ES-I3 (cell line): Measurements from ENCODE around the gene PFKL.

Experiments
- H3K36me3 ChIP-seq: 2 replicates; pipeline ENCODE4 v1.6.1; 2013; ENCODE audit warnings: mild to moderate bottlenecking, low read length, control low read depth, moderate library complexity; ENCODE audit not compliant: insufficient read depth
- H3K4me1 ChIP-seq: 2 replicates; pipeline ENCODE4 v1.6.1; 2013; ENCODE audit warnings: mild to moderate bottlenecking, control low read depth, low read length; ENCODE audit not compliant: insufficient read depth
- H3K9ac ChIP-seq: 2 replicates; pipeline ENCODE4 v1.6.1; 2013; ENCODE audit warnings: low read depth, mild to moderate bottlenecking, low read length, moderate library complexity
- H3K9me3 ChIP-seq: 2 replicates; pipeline ENCODE4 v1.6.1; 2013; ENCODE audit warnings: mild to moderate bottlenecking, low read length, moderate library complexity; ENCODE audit not compliant: control insufficient read depth, insufficient read depth

Gene PFKL

GRCh38 chr21:44306936-44307704 is 7.3 kb downstream of the PFKL start:
- Histone ChIP-seq H3K36me3 (0 out of 2 replicates have a peak, but pooled peaks cover 6% of the 10 kb centered on the region), H3K9ac (no peak overlapping the region), H3K4me1 (no peaks in the 10 kb centered on the region; the same call in 1 of the 2 replicates), H3K9me3 (no peaks in the 10 kb centered on the region)

- Histone ChIP-seq H3K36me3 (0 out of 2 replicates have a peak, but pooled peaks cover 6% of the 10 kb centered on the region), H3K4me1 (no peaks in the 10 kb centered on the region), H3K9ac (no peak overlapping the region)
Measured at GRCh38 chr21:44310628-44311507, 11.0 kb downstream of the PFKL start.

GRCh38 chr21:44312089-44312488 is 12.2 kb downstream of the PFKL start:
- Histone ChIP-seq H3K4me1 (no peaks in the 10 kb centered on the region), H3K9ac (no peak overlapping the region), H3K36me3 (0 out of 2 replicates have a peak, but pooled peaks cover 6% of the 10 kb centered on the region), H3K9me3 (no peaks in the 10 kb centered on the region)

More at GRCh38 chr21:44310628-44311507, 11.0 kb downstream of the PFKL start:
- H3K9me3 ChIP-seq = no peaks in the 10 kb centered on the region

- H3K9ac ChIP-seq = no peak overlapping the region
- 0 out of 2 replicates have a peak, but pooled peaks cover 6% of the 10 kb centered on the region for H3K36me3 ChIP-seq
- H3K9me3 ChIP-seq = no peaks in the 10 kb centered on the region
- no peaks in the 10 kb centered on the region for H3K4me1 ChIP-seq
Measured at GRCh38 chr21:44312716-44313115, 12.9 kb downstream of the PFKL start.

GRCh38 chr21:44313451-44313850 is 13.6 kb downstream of the PFKL start:
- Histone ChIP-seq H3K4me1 (no peaks in the 10 kb centered on the region), H3K36me3 (0 out of 2 replicates have a peak, but pooled peaks cover 6% of the 10 kb centered on the region), H3K9me3 (no peaks in the 10 kb centered on the region), H3K9ac (no peak overlapping the region)

GRCh38 chr21:44314128-44314527 is 14.3 kb downstream of the PFKL start:
- Histone ChIP-seq H3K36me3 (0 out of 2 replicates have a peak, but pooled peaks cover 6% of the 10 kb centered on the region), H3K9ac (no peak overlapping the region)

GRCh38 chr21:44314561-44314960 is 14.7 kb downstream of the PFKL start:
- H3K4me1 ChIP-seq = no peaks in the 10 kb centered on the region
- no peak overlapping the region for H3K9ac ChIP-seq
- H3K36me3 ChIP-seq = 0 out of 2 replicates have a peak, but pooled peaks cover 6% of the 10 kb centered on the region
- no peaks in the 10 kb centered on the region for H3K9me3 ChIP-seq

More at GRCh38 chr21:44314128-44314527, 14.3 kb downstream of the PFKL start:
- H3K4me1 ChIP-seq = no peaks in the 10 kb centered on the region
- H3K9me3 ChIP-seq = no peaks in the 10 kb centered on the region

GRCh38 chr21:44315691-44316203 is 15.9 kb downstream of the PFKL start:
- Histone ChIP-seq H3K36me3 (0 out of 2 replicates have a peak, but pooled peaks cover 6% of the 10 kb centered on the region), H3K9ac (no peak overlapping the region), H3K9me3 (no peaks in the 10 kb centered on the region)

GRCh38 chr21:44316277-44316900 is 16.5 kb downstream of the PFKL start:
- no peaks in the 10 kb centered on the region for H3K9me3 ChIP-seq
- H3K4me1 ChIP-seq = no peaks in the 10 kb centered on the region
- H3K9ac ChIP-seq = no peak overlapping the region
- 0 out of 2 replicates have a peak, but pooled peaks cover 6% of the 10 kb centered on the region for H3K36me3 ChIP-seq

More at GRCh38 chr21:44315691-44316203, 15.9 kb downstream of the PFKL start:
- no peaks in the 10 kb centered on the region for H3K4me1 ChIP-seq

- Histone ChIP-seq H3K4me1 (no peaks in the 10 kb centered on the region), H3K36me3 (no peaks in the 10 kb centered on the region)
Measured at GRCh38 chr21:44317241-44317782, 17.5 kb downstream of the PFKL start.

GRCh38 chr21:44317871-44318270 is 18.0 kb downstream of the PFKL start:
- Histone ChIP-seq H3K36me3 (no peaks in the 10 kb centered on the region), H3K4me1 (no peaks in the 10 kb centered on the region), H3K9ac (no peak overlapping the region), H3K9me3 (no peaks in the 10 kb centered on the region)

More at GRCh38 chr21:44317241-44317782, 17.5 kb downstream of the PFKL start:
- H3K9ac ChIP-seq = no peak overlapping the region
- no peaks in the 10 kb centered on the region for H3K9me3 ChIP-seq

GRCh38 chr21:44318489-44319285 is 18.8 kb downstream of the PFKL start:
- H3K9me3 ChIP-seq = no peaks in the 10 kb centered on the region
- H3K9ac ChIP-seq = no peak overlapping the region
- H3K4me1 ChIP-seq = no peaks in the 10 kb centered on the region
- H3K36me3 ChIP-seq = no peaks in the 10 kb centered on the region
